KOPT-K1 (cell line): ENCODE measurements around the gene CTSD.
A peak's percentile ranks its signal among the peaks of the same experiment; 100 is the strongest.

Experiments
- H3K27ac ChIP-seq: fragments of 200-600 bp; sonication (generic); 2 replicates; pipeline ENCODE4 v1.5.1; 2016; ENCODE audit warnings: antibody characterized with exemption, mild to moderate bottlenecking, low read depth, low read length; ENCODE audit not compliant: poor library complexity, severe bottlenecking
- H3K36me3 ChIP-seq: fragments of 200-600 bp; sonication (generic); 2 replicates; pipeline ENCODE4 v1.5.1; 2017; ENCODE audit warnings: antibody characterized with exemption, mild to moderate bottlenecking, low read length, moderate library complexity; ENCODE audit not compliant: insufficient read depth
- H3K9me3 ChIP-seq: fragments of 200-600 bp; sonication (generic); 2 replicates; pipeline ENCODE4 v1.5.1; 2017; ENCODE audit warnings: antibody characterized with exemption, low read length, mild to moderate bottlenecking; ENCODE audit not compliant: insufficient read depth, poor library complexity, severe bottlenecking

CTSD gene

DNA sequence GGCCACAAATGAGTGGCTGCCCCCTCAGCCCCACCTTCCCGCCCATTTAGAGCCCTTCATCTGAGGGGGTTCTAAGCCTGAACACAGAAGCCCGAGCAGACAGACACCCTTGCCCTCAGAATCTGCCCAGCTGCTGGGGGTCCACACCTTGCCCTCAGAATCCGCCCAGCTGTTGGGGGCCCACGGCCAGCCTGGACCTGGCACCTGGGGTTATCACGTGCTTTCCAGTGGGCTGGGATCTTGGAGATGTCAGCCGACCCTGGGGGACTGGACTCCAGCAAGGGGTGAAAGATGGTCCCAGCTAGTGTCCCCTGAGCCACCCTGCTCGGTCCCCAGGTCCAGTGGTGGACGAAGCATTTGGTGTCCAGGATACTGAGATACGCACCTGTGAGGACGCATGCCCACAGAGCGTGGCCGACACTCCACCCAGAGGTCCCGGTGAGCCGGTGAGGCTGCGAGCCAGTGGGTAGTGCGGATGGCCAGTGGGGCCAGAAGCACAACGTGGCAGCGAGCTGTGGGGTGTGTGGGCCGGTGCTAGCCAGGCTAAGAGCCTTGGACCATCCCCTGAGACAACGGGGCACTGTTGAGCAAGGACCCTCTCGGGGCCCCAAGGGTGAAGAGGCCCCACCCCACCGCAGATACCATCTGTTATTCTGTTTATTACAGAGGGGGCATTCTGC lies 3.1 kb upstream of the CTSD start:
- no peaks in the 10 kb centered on the region for H3K9me3 ChIP-seq
- H3K36me3 ChIP-seq, result no peaks in the 10 kb centered on the region
- H3K27ac ChIP-seq, result no peak overlapping the region

DNA sequence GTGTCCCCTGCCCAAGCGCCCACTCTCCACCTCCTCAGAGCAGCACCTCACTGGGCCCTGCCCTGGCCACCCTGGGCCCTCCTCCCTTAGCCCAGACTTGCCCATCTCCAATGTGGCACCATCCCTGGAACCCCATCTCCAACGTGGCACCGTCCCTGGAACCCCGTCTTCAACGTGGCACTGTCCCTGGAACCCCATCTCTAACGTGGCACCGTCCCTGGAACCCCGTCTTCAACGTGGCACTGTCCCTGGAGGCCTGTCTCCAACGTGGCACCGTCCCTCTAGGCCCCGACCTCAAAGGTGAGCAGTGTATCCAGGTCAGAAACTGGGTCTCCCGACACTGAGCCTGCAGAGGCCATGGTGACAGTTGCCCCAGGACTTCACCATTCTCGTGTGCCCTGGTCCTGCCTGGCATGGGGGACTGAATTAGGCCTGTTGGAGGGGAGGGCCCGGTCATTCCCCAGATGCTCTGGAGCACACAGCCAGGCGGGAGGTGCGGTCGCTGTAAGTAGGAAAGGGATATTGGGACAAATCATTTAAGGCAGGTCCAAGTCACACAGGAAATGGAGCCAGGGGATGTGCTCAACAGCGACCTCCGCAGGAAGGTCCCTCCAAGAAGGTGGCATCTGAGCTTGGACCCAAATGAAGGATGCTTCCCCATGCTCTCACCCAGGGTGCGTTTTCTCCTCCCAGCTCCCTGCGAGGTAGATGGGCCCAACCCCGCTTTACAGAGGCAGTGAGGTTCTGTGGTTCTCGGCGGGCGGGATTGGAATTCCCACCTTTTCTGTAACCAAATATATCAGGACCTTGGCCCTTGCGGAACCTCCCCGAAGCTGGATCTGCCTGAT lies 2.4 kb upstream of the CTSD start:
- no peak overlapping the region for H3K27ac ChIP-seq
- no peaks in the 10 kb centered on the region for H3K9me3 ChIP-seq
- peaks cover 3% of the 10 kb centered on the region; the same call in 1 of the 2 replicates for H3K36me3 ChIP-seq

DNA sequence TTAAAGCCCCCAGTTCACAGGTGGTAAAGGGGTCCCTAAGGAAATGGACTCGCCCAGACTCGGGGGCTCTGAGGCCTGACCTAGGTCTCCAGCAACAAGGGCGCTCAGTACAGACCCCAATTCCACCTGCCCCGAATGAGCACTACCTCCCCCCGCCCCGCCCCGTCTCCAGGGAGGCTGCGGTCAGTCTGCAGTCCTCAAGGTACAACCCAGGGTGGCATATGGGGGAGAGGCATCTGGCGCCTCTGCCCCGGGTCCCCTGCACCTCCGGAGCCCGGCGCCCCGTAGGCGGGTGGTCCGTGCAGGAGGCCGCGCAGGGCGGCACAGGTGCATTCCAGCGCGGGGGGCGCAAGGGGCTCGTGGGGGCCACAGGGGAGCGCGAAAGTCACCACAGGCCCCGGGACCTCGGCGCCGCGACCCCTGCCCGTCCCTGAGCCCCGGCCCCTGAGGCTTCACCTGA lies 361 bp downstream of the CTSD start:
- Histone ChIP-seq H3K27ac (peak overlapping the region; percentile 77), H3K36me3 (peaks cover 15% of the 10 kb centered on the region; the same call in 1 of the 2 replicates), H3K9me3 (no peaks in the 10 kb centered on the region)

DNA sequence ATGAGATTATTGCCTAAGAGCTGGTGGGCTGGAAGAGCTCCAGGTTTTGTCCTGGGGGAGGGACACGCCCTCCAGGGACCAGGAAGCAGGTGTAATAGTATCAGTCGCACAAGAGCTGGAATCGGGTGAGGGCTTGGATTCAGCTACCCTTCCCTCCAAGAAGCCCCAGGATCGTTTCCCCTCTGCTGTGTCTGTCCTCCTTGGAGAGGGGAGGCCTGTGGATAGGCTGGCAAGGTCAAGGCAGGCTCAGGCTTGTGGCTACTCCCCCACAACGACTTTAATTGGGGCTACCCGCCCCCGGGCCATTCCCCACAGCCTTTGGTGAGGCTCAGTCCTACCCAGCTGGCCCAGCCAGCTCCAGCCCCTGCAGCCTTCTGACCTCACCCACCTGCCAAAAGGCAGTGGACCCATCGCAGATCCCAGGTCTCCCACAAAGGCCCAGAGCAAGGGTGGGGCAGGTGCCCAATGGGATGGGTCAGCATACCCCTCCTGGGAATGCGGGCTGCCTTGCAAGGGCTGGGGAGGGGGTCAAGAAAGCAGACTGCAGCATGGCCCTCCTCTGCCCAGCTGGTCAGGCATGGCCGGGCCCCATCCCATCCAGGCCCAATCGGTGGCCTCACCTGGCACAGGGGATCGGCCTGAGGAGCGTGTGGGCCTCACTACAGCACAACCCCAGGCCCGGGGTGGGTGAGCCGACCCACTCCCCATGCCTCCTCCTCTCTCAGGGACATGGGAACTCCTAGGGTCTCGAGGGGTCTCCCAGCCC lies 1.0 kb downstream of the CTSD start:
- Histone ChIP-seq H3K27ac (peak overlapping the region; percentile 77), H3K36me3 (peaks cover 15% of the 10 kb centered on the region; the same call in 1 of the 2 replicates), H3K9me3 (no peaks in the 10 kb centered on the region)

DNA sequence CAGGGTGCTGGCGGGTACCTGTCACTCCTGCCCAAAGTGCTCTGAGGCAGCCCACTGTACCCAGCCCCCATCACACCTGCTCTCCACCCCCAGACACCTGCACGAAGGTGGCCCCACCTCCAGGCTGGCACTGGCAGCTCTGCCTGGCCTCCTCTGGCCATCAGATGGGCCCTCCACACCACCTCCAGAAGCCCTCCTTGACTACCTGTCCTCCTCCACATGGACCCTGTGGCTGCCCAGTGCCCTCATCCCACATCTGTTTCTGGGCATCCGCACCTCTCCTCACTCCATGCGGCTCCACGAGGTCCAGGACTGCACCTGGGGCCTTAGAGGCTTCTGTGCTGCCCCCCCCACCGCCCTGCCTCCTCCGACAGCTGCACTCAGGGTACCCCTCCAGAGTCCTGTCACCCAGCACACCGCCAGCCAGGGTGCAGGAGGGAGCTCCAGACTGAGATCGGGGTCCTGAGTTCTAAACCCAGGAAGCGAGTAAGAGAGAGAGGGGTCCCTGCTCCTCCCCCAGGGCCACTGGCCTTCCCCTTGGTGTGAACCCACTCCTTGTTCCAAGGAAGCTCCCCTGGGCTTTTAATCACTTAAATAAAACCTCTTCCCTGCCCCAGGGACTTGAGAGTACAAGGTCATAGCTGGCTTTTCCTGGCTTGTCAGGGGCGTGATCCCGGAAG lies 1.7 kb downstream of the CTSD start:
- Histone ChIP-seq H3K36me3 (peaks cover 17% of the 10 kb centered on the region; the same call in 1 of the 2 replicates), H3K9me3 (no peaks in the 10 kb centered on the region), H3K27ac (no peak overlapping the region)

DNA sequence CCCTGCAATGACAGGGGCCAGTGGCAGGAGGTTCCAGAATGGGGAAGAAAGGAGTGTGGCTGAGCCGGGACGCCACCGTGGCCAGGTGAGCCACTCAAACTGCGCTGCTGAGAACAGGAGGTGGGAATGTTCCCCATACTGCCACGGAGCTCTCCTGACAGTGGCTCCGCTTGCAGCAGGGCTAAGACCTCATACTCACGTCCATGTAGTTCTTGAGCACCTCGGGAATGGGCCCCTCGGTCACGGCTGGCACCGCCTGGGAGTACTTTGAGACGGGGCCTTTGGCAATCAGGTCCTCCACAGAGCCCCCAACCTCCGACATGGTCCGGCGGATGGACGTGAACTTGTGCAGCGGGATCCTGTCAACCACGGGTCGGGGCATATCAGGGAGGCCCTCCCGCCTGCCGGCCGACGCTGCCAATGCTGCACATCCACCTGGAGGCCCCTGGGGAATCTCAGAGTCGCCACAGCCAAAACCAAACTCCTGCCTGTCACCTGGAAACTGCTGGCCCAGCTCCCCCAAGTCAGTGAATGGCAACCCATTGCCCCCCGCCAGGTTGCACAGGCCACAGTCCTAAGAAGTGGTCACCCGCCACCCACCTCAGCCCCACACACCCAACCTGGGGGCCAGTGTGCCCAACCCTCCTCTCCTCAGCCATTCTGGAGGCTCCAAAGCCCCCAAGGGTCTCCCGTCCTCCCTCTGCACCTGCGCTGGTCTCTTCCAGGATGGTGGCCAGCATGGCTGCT lies 2.4 kb downstream of the CTSD start:
- Histone ChIP-seq H3K36me3 (peaks cover 23% of the 10 kb centered on the region; the same call in 1 of the 2 replicates), H3K27ac (no peak overlapping the region), H3K9me3 (no peaks in the 10 kb centered on the region)

DNA sequence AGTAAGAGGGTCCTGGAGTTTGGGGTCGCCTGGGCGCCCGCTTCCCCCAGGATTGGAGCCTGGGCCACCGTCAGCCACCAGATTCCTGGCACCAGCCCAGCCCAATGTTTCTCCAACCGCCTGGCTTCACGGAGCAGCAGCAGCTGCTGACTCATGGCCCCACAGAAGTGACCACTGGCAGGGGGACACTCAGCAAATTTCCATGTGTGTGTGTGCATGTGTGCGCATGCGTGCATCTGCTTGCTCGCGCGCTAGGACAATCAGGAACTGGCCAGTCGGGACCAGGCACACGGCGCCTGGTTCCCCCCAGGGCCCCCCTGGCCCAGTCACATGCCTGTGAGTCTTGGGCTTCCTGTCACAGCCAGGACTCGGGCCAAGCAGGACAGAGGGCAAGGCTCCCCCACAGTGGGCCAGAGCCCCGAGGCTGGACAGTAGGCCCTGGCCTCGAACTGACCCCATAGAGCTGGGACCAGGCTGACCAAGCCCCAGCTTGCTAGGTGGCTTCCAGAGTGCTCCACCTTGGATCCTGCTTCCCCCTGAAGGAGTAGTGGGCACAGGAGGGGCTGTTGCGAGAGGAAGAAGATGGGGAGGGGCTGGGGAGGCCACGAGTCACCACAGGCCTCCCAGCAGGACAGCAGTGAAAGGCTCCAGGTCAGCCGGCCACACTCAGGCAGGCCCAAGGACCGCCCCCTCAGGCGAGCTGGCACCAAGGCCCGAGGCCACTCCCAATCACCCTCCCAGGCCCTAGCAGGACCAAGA lies 3.2 kb downstream of the CTSD start:
- no peak overlapping the region for H3K27ac ChIP-seq
- H3K9me3 ChIP-seq, result no peaks in the 10 kb centered on the region
- peaks cover 23% of the 10 kb centered on the region; the same call in 1 of the 2 replicates for H3K36me3 ChIP-seq

DNA sequence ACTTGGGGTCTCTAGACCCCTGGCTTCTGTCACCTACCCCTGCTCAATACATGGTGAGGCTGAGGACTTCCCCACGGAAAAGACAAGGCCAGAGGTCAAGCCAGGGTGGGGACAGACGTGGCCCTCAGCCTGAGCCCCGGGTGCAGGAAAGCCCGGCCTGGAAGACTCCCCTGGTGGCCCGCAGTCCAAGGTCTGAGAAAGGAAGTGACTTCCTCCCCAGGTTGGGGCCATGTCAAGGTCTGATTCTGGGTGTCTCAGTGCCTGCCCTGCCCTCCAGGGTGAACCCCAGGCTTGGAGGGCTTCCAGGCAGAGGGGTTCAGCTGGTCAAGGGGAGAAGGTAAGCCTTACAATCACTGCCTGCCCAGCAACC lies 3.9 kb downstream of the CTSD start:
- H3K36me3 ChIP-seq, result peaks cover 25% of the 10 kb centered on the region; the same call in 1 of the 2 replicates
- H3K27ac ChIP-seq, result peak overlapping the region; percentile 94
- H3K9me3 ChIP-seq, result no peaks in the 10 kb centered on the region

DNA sequence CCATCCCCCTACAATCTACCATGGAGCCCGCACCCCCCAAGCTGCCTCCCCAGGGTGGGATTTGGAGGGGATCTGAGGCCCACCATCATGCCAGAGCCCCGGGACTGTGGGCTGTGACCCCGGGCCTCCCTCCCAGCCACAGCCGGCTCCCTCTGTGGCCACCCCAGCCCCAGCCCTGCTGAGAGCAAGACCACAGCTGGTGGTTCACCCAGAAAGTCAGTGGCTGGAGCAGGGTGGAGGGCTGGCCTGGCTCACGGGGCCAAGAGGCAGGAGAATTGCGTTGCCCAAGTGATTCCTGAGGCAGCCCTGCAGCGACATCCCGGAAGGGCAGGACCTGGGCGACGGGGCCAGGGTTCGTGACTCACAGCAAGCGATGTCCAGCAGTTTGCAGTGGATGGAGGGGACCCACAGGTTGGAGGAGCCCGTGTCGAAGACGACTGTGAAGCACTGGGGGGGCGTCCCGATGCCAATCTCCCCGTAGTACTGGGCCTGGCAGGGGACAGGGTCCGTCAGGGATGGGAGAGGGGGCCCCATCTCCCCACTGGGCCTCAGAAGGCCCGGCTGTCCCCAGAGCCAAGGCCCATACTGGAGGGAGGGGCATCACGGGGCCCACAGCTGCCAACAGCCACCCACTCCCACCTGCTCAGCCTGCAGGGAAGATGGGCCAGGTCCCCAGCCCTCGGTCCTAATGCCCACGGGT lies 4.4 kb downstream of the CTSD start:
- Histone ChIP-seq H3K27ac (peak overlapping the region; percentile 94), H3K9me3 (no peaks in the 10 kb centered on the region), H3K36me3 (peaks cover 30% of the 10 kb centered on the region; the same call in 1 of the 2 replicates)

DNA sequence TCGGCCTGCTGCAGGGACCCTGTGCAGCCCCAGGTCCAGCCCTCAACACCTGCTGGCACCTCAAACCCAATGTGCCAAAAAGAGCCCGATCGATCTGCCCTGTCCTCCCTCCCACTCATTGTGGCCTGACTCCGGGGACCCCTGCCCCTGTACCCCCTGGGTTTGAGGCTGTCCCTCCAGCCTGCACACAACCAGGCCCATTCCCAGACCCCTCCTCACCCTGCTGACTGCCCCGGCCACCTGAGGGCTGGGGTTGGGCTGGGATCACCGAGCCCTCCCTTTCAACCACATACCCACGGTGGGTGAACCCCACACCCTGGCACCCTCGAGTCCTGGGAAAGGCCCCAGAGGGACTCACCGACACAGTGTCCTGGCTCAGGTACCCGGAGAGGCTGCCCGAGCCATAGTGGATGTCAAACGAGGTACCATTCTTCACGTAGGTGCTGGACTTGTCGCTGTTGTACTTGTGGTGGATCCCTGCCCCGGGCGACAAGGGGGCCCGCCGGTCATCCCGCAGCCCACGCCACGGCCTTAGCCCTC lies 5.0 kb downstream of the CTSD start:
- Histone ChIP-seq H3K27ac (peak overlapping the region; percentile 94), H3K9me3 (no peaks in the 10 kb centered on the region), H3K36me3 (peaks cover 34% of the 10 kb centered on the region; the same call in 1 of the 2 replicates)

DNA sequence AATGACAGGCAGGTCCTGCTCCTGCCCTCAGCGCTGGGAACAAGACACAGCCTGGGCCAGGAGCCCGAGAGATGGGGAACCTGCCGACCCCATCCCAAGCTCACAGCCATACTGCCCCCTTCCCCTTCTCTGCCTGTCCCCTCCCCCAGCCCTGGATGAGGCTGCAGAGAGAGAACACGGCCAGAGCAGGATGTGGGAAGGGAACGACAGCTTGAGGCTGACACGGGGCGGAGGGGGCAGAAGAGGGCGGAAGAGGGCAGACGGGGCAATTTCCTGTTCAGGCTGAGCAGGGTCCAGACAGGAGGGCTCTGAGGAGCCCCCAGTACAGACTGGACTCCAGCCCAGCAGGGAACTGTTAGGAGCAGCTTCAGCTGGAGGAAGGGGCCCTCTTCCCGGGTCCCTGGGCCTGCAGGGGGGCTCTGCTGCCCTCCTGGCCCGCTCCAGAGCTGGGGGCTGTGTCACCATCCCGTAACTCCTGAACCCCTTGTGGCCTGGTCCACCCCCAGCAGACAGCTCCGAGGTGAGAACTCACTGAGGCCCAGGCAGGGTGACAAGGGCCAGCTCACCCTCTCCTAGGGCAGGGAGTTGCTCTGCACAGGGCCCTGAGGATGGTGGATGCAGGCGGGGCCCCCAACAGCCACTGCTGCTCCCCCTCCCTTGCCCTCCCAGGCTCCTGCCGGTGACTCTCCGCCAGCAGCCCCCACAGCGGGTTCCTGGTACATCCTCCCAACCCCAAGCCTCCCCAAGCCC lies 5.7 kb downstream of the CTSD start:
- H3K27ac ChIP-seq, result peak overlapping the region; percentile 94

More for the DNA sequence above, 5.7 kb downstream of the CTSD start:
- peaks cover 41% of the 10 kb centered on the region; the same call in 1 of the 2 replicates for H3K36me3 ChIP-seq
- H3K9me3 ChIP-seq, result no peaks in the 10 kb centered on the region
